Caki2 (cell line): Measurements from ENCODE around the gene SH3BP2. TPM values are rescaled to one million over a fixed set of nuclear protein-coding genes. Genes with fewer than 3 reads are reported as not detected.

ENCODE experiments used
- DNase-seq: peaks from one replicate; pipeline ENCODE4 v3.0.0-alpha.2; 2015; ENCODE audit warnings: low read depth
- in situ Hi-C: cut with HindIII; loops from 2 replicates; pipeline ENCODE4 v1.10.0; 2016; ENCODE audit warnings: low sequenced_read_pairs, low pct_unique_long_range_greater_than_20kb, mixed read lengths
- total RNA-seq: library from RNA; depleted of rRNA; stranded (reverse); fragments of >200 nt; shearing (Covaris generic); gene quantifications from 2 replicates; pipeline ENCODE4 v1.2.3, GENCODE V29; 2014; ENCODE audit warnings: low replicate concordance; rRNA removed

SH3BP2 gene
- total RNA-seq, 1 experiment from 2014 or later, result 17.9 TPM

GRCh38 chr4:2875556-2875955 is 82.7 kb downstream of the SH3BP2 start:
- in situ Hi-C loops, result no loop called here

GRCh38 chr4:2878346-2878745 is 85.5 kb downstream of the SH3BP2 start:
- no peak for DNase-seq
- in situ Hi-C loops, result no loop called here

More at GRCh38 chr4:2875556-2875955, 82.7 kb downstream of the SH3BP2 start:
- no peak for DNase-seq

- no peak for DNase-seq
- in situ Hi-C loops, result no loop called here
Measured at GRCh38 chr4:2879026-2879425, 86.1 kb downstream of the SH3BP2 start.

- in situ Hi-C loops, result no loop called here
- DNase-seq, result no peak
Measured at GRCh38 chr4:2881431-2881830, 88.5 kb downstream of the SH3BP2 start.

- in situ Hi-C loops, result no loop called here
Measured at GRCh38 chr4:2882341-2882740, 89.5 kb downstream of the SH3BP2 start.

GRCh38 chr4:2886161-2886560 is 93.3 kb downstream of the SH3BP2 start:
- in situ Hi-C loops, result no loop called here
- no peak for DNase-seq

More at GRCh38 chr4:2882341-2882740, 89.5 kb downstream of the SH3BP2 start:
- no peak for DNase-seq

GRCh38 chr4:2886622-2887021 is 93.7 kb downstream of the SH3BP2 start:
- in situ Hi-C loops, result no loop called here
- no peak for DNase-seq

- in situ Hi-C loops, result no loop called here
- DNase-seq, result no peak
Measured at GRCh38 chr4:2887343-2887742, 94.5 kb downstream of the SH3BP2 start.

GRCh38 chr4:2888886-2889285 is 96.0 kb downstream of the SH3BP2 start:
- in situ Hi-C loops, result no loop called here
- DNase-seq, result no peak

Other genes starting within 250 kb of the SH3BP2 start
- 60.8 and 73.0 TPM in 2 replicates for gene TNIP2, start 36.7 kb upstream of the SH3BP2 start, total RNA-seq
- 98.4 and 132 TPM in 2 replicates for gene ADD1, start 50.8 kb downstream of the SH3BP2 start, total RNA-seq
- 21.7 and 26.6 TPM in 2 replicates for gene NOP14, start 170.3 kb downstream of the SH3BP2 start, total RNA-seq
- 0.38 and 1.3 TPM in 2 replicates for gene GRK4, start 170.5 kb downstream of the SH3BP2 start, total RNA-seq